CD4-positive, alpha-beta T cell treated with Interleukin-4 for 4 hours (primary cell): ENCODE results near the gene IFFO2.
A peak's percentile ranks its signal among the peaks of the same experiment; 100 is the strongest.

Experiments
- DNase-seq: peaks from one replicate; pipeline ENCODE4 v3.0.0-alpha.2; 2020

IFFO2 gene

DNA sequence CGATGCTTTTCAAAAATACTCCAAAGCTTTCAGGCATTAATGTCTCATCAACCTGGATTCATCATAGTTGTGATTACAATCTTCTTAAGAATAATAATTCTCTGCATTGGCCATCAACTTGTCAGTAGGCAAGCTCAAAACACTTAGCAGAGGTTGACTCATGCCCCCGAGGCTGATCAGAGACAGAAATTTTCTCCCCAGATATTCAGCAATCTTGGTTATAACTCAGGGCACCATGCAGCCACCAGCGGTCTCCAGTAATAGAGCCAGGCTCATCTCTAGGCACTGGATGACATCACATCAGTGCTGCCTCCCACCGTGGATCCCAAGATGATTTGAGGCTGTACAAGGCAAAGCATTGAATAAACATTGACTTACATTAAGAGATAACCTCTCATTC is 14.3 kb upstream of the IFFO2 start:
- no peak for DNase-seq

DNA sequence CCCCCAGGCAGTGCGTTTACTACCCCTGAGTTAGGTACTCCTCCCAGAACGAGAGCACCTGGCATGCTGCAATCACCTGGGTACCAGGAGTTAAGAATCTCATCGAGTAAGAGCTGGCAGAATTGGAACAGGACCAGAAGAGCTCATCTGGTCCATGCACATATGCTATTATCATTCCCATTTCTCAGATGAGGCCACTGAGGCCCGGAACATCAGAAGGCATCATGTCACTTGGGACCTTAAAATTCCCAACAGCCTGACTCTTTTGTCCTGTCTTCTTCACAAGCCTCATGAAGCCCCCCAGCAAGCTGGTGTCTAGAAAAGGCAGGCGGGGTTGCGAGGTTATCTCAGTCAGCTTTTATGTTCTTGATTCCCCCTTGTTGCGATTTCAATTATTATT is 13.9 kb upstream of the IFFO2 start:
- no peak for DNase-seq

DNA sequence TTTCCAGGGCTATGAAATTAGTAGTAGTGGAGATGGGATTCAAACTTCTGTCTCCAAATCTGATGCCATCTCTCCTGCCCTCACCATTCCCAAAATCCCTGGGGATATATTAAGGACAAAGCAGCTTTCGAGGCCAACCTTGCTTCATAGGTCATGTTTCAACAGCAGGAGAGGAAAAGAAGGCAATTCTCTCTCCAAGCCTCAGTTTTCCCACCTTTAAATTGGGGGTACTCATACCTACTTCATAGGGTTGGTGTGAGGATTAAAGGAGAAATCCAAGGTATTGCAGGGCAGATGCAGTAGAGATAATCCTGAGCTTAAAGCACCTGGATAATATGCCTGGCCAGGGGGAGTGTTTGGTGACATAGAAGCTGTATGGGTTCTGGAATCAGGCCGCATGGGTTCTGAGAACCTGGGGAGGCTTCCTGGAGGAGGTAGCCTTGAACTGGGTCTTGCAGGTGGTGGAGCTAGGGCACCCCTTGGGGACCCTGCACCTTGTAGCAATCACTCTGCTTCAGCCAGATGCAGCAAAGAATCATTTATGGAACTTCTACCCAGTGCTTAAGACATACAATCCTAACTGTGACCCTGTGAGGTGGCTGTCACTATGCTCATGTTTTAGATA is 10.7 kb upstream of the IFFO2 start:
- no peak for DNase-seq

DNA sequence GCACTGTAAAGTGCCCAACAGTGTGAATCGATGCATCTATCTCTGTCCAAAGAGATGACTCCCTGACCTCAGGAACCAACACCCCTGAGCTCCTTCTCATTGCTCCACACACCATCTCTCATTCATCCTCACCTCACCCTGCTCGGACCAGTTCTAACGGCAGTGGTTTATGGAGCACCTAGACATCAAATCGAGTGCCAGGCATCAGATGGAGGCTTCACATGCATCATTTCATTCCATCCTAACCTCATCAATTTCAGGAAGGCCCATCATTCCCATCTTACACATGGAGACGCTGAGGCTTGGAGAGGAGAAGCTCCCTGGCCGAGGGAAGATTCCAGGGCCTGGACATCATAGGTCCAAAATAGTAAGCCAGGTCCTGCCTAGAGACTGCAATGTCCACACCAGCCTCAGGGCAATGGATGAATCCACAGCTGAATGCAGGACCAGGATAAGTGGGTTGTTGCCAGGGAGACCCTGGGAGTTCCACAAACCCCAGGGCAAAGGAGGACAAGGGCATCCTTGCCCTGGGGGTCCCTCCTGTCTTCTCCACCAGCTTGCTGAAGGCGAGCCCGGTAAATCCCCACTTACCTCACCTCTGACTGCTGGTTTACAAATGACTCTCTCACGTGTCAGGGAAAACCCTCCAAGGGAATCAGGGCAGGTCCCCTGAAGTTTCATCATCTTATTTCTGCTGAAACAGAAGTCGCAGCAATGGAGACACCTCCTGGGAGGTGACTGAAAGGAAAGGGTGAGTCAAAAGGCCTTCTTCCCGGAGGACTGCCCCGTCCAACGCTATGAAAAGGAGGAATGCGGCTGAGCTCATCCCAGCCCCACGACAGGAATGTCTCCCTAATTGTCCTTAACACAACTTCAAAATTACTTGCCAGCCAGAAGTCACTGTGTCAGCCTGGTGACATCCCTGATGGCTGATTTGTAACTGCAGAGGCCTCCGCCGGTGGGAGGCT is 9.0 kb upstream of the IFFO2 start:
- no peak for DNase-seq

DNA sequence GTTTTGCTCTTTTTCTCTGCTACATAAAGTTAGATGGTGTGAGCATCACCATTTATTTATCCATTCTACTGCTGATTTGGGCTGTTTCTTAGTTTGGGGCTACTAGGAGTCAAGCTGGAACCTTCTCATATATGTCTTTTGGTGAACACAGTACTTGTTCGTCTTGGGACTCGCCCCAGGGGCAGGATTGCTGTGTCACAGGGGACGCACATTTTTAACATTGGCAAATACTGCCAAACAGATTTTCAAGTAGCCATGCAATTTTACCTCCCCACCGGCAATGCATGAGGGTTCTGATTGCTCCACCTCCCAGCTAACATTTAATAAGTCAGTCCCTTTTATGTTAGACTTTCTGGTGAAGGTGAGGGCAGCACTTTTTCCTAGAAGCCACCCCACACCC is 7.5 kb upstream of the IFFO2 start:
- DNase-seq, result no peak

DNA sequence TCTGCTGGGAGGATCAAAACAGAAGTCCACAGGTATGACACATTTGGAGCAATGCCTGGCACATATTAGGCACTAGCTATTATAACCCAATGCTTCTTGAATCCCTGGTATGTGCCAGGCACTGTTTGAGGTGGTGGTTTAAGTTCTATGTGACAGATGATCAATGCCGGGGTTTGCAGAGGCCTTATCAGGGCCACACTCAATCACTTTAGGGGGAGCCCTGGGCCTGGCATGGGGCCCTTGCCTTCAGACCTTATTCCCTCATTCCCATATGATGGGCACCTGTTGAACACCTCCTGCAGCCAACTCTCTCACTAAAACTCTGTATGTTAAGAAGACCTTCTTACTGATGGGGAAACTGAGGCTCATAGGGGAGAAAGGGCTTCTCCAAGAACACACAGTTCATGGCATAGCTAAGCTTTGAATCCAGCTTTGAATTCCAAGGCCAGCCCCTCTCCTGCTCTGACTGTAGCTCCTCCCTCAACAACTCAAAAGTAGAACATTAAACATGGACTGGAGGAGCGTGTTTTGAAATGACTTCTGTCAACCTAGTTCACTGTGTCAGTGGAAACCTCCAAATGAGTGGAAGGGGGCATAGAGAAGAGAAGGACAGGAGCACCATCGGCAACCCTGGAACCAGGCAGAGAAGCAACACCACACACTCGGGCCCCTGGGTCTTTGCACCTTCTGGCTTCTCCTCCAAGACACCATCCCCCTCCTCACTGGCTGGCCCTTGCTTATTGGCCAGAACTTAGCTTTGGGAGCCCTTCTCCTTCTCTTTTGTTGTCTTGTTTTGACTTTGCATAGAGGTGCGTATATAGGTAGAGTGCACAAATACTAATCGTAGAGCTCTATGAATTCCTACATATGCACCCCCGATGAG is 6.6 kb upstream of the IFFO2 start:
- no peak for DNase-seq

DNA sequence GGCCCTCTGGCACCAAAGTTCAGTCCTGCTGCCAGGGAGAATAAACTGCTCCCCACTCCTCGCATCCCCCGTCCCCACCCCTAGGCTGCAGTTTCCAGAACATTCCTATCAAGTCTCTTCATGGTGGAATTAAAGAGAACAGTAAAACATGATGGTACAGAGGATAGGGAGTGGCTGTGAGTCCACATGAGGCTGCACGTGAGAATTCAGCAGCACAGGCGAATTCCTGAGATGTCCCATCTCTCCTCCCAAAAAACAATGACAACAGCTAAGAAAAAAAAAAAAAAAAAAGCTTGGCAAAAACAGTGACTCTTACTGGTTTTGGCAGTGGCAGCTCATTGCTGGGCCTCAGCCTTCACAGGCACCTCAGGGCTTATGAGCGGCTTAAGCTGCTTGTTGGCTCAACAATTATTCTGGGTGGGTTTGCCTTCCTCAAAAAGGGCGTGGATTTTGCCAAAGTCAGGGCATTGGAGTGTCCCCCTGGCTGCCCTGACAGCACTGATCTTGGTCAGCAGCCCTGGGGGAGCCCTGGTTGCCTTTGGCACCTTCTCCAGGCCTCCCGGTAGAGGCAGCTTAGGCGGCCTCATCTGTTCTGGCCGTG is 5.7 kb upstream of the IFFO2 start:
- no peak for DNase-seq

DNA sequence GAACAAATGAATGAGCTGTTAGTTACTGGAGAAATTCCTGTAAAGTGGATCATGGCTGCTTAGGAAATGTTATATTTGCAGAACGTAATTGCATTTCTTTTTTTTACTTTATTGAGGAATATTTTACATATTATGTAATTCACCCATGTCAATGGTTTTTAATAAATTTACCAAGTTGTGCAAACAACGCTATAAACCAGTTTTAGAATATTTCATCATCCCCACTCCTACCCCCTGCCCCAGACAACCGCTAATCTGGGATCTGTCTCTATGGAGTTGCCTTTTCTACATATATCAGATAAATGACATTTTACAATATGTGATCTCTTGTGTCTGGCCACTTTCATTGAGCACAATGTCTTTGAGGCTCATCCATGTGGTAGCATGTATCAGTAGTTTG is 4.3 kb upstream of the IFFO2 start:
- no peak for DNase-seq

DNA sequence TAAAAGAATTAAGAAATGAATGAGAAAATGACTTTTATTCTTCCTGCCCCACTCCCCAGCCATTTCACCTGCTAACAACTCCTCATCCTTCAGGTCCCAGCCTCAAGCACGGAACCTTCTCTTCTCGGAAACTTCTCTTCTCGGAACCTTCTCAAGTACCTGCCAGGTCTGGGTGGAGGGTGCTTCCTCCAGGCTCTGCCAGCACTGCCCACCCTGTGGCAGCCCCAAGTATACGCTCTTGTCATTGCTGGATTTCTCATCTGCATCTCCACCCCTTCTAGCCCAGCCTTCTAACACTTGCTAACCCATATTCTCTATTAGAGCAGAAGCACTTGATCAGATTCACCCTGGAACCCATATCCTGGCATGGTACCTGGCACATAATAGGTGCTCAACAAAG is 3.9 kb upstream of the IFFO2 start:
- no peak for DNase-seq

DNA sequence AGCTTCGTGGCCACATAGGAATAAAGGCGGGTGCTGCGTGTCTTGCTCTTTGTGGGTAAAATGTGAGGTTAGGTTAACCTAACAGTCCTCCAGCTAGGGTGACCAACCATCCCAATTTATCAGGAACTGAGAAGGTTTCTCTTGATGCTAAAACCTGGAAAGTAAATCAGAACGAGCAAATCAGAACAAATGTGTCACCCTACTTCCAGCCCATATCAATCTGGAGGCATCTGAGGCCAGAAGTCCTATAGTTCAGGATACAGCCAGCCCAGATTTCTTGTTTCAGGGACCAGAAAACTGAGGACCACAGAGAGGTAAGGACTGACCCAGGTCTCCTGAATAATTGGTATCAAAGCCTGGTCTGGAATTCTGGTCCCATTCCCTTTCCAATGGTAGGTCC is 3.1 kb upstream of the IFFO2 start:
- DNase-seq, result no peak

DNA sequence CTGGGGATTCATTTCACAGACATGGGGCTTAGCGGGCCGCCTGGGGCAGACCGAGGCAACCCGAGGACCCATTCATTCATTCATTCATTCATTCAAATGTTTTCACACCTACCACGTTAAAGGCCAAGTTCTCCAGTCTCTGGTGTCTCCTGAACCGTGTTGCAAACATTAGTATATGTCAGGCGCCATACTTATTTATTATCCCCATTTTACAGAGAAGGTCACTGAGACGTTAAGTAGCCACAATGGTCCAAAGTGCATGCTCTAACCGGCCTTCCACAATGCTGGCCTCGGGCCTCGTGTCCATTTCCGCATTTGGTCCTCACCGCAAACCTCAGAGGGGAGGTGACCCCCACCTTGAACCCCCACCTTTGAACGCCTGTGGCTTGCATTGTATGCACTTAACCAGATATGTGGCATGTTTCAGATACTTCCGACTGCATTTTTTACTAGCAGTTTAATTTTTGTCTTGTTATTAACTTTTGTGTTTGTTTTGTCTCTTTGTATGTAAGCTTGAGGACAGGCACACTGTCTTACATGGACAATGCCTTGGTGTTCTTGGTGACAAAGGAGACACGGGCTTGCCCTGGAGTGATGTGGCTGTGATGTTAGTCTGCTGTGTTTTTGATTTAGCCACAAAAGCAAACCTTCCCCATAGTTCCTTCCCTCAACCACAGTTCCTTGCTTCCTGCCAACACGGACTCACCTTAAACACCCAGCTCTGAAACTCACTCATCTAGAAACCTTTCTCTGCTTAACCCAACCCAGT is 1.2 kb upstream of the IFFO2 start:
- peak; percentile 48 for DNase-seq

DNA sequence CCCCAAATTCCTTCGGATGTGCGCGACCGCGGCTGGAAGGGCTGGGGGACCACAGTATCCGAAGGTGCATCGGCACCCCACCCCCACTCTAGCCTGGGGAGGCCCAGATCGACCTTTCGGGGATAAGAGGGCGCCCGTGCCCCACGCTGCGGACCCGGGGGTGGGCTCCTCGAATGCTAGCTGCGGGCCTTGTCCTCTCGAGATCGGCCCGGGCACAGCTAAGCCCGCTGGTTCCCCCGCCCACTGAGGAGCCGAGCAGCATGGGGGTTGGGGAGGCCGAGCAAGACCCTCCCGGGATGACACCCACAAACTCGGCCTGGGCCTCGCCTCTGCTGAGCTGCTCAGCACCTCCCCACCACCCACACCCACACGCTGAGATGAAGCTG is 653 bp upstream of the IFFO2 start:
- DNase-seq, result no peak

DNA sequence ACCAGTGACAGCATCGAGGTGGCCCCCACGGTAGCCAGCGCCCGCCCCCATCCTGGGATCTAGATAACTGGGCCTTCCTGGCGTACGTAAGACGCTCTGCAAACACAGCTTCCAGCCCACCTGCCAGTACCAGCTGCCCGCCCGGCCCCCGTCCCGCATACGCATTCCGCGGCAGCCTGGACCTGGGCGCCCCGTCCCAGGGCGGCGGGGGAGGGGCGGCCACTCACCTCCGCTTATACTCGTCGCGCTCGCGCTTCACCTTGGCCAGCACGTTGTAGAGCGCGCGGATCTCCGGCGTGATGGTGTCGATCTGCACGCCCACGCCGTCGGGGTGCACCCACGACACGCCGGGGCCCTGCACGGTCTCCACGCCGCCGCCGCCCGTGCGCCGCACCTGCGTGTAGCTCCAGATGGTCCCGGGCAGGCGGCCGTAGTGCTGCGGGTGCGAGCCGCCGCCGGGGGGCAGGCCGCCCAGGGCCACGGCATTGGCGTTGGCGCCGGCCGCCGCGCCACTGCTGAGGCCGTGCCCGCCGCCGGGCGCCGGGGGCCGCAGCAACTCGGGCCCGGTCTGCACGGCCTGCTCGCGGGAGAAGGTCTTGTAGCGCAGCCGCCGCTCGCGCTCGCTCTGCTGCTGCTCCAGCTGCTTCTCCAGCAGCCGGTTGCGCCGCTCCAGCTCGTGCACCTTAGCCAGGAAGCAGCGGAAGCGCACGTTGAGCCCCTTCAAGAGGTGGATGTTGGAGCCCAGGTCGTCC is 859 bp downstream of the IFFO2 start:
- DNase-seq, result peak; percentile 56

DNA sequence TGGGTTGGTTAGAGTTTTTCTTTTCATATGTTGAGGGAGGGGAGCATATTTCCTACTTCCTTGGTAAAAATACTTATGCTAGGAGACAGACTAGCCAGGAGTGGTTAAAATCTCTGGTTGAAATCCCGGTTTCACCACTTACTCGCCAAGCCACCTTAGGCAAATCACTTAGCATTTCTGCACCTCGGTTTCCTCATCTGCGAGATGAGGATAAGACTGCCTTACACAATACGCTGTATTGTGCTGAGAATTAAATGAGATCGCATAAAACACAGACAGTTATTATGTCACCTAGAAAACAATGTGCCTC is 1.4 kb downstream of the IFFO2 start:
- no peak for DNase-seq

DNA sequence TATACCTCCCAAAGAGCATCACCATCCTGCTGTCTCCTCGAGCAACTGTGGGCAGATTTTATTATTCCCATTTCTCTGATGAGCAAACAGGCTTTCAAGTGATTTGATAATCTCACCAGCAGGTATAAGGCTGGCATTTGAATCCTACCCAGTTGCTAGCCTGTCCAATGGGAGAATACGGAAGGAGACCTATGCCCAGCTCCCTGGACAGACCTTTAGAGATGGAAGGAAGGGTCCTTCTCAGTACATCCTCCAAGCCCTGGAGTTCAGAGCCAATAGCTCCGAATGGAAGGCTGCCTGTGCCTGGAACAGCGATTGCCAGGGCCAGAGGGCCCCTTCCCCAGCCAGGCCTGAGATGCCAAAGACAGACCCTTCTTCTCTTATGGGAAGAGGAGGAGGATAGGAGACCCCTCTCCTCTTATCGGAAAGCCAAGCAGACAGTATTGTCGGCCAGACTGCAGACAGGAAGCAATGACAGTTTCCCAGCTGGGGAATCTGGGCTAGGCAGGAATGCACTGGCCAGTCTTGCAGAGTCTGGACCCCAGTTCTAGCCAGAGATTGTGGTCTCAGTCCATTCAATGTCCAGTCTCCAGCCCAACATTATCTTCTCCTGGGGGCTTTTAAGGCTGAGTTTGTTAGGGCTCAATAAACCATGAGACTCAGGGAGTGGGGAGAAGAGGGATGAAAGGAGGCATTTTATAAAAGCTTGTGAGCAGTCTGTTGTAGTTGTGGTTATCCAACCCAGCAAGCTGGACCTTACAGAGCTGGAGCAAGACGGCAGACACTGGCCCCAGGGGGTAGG is 2.0 kb downstream of the IFFO2 start:
- no peak for DNase-seq

DNA sequence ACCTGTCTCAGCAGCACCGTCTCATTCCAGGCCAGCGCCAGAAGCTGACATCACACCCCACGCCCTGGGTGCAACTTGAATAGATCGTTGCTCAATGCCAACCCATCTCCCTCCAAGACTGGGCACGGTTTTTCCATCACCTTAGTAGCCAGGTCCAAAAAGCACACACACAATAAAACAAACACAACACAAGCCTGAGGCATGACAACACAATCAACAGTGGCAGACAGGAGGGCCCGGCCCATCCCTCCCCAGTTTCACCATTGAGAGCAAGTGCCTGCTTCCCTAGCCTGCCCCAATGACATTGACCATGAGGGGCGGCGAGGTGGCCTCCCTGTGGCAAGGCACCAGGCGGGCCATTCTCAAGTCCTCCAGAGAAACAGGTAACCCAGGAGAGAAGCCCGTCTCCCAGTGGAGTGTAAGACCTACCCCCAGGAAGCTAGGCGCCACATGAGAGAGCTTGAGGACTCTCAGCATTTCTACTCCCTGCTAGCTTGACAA is 2.7 kb downstream of the IFFO2 start:
- DNase-seq, result peak; percentile 34

DNA sequence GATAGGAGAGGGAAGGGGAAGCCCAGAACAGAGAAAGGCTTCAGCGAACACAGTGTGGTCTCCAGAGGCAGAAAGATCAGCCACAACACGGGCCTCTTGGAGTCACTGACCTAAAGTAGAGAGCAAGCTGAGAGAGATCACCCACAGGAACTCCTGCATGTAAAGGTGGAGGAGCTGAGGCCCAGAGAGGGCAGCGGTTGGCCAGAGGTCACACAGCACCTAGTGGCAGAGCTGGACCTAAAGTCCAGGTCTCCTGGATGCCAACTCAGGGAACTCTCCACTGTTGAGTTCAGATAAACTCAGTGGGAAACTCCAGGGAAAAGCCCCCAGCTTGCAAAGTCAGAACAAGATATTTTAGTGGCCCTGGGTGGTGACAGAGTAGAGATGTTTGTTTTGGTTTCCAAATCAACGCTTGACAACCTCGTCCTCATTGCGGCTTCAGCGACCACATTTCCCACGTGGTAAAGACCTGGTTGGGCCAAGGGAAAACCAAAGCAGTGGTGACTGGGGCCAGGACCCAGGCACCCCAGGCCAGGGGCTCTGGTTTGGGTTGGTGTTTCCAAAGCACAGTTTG is 4.6 kb downstream of the IFFO2 start:
- peak; percentile 91 for DNase-seq

DNA sequence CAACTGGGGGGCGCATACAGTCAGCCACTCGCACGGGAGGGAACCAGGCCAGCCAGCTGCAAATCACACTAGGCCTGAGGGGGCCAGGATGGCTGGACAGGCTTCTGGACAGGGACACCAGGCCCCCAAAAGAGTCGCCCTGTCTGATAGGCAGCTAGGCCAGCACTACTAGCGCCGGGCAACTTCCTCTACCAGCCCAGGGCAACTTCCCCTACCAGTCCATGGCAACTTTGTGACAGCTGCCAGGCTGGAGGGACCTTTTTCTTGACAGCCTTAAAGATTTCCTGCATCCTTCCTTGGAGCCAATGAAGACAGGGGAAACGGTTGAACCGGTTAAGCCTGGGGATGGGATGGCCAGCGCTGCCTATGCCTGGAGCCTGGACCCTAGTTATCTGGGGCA is 5.1 kb downstream of the IFFO2 start:
- DNase-seq, result no peak

DNA sequence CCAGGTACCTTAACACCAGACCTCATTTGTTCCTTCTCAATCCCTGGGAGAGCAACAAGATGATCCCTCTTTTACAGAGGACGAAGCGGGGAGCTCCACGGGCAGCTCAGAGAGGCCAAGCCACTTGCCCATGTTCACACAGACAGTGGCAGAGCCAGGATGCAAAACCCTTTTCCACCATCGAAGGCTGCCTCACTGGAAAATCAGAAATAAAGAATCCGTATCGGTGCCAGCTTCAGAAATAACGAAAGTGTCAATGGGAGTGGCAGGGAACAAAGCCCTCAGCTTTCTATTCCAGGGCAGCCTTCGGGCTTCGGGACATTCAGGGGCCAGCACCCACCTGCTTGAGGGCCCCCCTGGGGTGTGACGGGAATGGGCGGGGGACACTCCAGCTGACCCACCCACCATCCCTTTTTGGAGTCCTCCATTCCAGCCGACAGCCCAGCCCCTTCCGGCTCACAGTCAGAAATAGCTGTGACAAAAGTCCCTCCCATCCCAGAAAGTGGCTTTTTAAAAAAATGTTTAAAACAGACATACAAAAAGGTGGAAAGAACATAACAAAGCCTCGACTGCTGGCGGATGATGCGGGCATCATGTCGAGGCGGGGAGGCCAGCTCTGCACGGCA is 6.0 kb downstream of the IFFO2 start:
- DNase-seq, result peak; percentile 61
